Non-pigmented ciliary epithelial cell (primary cell): ENCODE results near the gene SPATA13.
"Not testable (repeated sequence)": the region's sequence is repeated elsewhere in the genome, so short reads cannot be mapped to it uniquely, and the experiment has no call there.

Source experiments
- DNase-seq: peaks from one replicate; pipeline ENCODE4 v3.0.0-alpha.2; 2010; ENCODE audit warnings: low read depth

Gene SPATA13

DNA sequence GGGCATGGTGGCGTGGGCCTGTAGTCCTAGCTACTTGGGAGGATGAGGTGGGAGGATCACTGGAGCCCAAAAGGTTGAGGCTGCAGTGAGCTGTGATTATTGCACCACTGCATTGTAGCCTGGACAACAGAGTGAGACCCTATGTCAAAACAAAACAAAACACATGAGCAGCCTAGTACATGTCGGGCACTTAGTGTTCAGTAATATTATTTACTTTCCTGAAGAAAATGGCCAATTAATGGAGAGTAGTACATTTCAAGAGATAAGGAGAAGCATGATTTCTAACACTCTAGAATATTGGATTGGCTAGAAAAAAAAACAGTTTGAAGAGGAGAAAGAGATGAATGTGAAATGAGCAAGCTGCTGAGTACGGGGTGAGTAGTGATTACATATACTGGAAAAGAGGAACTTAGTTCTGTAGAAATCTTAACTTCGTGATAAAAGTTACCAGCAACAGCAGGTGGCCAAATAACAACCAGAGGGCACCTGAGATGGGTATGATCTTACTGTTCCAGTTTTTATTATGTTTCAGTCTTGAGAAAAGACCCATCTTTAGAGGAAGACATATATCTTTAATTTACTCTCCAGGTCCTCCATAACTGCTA lies 36.2 kb downstream of the SPATA13 start:
- no peak for DNase-seq

GRCh38 chr13:24199016-24199415 lies 38.5 kb downstream of the SPATA13 start:
- no peak for DNase-seq

DNA sequence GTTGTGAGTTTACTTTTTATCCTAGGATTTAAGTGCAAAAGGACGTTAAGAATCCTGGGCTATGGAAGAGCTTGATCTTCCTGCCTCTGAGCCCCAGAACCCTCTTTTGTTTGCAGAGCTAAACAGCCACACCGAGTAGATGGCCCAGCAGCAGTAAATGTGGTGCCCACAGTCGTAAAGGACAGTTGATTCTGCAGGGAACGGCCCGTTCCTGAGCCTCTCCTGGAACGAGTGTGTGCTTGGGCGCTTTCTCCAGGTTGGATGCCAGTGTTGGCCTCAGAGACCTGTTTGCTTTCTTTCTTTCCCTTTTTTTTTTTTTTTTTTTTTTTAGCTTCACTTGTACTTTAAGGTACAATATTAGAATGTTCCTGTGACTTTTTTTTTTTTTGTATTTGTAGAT lies 41.7 kb downstream of the SPATA13 start:
- no peak for DNase-seq

DNA sequence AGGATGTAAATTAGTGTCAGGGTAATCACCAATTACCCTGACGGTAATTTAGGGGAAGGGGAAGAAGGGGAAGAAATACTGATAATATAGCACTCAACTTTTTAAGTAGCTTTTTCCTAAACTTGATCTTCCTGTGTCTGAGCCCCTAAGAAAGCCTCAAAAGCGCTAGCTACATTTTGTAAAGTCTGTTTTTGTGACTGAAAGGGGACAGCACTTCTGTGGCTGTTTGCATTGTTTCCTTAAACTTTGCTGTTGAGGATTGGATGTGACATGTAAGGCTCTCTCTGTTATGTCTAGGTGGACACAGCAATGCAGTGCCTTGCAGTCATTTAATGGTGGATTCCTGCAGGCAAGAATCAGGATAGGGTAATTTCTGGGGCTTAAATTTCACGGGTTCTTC lies 42.8 kb downstream of the SPATA13 start:
- DNase-seq = no peak

DNA sequence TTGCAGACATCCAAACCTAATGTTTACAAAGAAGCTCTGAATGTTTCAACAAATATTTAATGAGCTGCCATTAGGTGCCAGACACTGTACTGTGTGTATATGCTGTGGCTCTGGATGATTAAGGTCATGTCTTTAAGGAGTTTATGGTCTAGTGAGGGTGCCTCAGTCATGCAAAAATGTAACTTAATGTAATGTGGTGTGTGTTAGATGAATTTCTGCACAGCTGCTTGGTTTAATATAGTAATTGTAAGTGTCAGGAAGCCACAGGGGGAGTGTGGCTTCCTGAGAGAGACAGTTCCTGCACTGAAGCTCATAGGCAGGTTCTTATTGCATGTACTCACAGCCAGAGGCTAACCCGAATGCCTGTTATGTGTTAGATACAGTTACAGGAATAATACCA lies 43.3 kb downstream of the SPATA13 start:
- no peak for DNase-seq

DNA sequence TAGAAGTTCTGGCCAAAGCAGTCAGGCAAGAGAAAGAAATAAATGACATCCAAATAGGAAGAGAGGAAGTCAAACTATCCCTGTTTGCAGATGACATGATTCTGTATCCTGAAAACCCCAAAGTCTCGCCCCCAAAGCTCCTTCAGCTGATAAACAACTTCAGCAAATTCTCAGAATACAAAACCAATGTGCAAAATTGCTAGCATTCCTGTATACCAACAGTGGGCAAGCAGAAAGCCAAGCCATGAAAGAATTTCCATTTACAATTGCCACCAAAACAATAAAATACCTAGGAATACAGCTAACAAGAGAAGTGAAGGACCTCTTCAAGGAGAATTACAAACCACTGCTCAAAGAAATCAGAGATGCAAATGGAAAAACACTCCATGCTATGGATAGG lies 44.6 kb downstream of the SPATA13 start:
- not testable (repeated sequence) for DNase-seq

DNA sequence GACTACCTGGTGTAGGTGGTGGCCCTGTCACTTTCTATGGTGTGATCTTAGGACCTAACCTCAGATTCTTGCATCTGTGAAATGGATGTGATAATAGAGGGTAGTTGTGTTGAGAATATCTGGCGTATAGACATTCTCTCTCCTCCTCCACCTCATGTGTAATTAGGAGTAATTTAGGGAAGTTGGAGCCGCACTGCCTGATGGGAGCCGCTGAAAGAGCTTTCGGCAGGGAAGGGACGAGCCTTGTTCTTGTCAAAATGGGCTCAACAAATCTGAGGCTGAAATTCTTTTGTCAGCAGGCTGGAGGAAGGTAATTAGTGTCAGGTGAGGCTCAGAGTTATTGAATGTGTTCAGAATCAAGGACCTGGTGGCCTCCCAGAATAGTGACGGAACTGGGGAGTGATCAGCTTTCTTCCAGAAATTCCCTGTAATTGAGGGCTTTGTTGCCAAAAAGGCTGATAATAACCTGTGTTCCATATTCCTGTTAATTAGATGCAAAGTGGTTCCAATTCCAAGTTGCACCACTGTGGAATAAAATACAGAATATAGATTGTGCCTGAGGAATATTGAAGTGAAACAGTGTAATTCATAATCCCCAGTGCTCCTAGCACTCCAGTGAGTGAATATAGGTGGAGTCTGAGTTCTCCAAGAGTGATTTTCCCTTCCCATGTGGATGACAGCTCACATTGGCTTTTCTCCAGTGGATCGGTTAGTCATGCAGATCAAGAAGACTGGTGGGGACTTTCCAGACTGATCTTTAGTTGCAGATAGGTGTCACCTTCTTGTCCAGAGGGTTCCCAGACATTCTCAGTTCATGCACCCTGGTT lies 47.5 kb downstream of the SPATA13 start:
- DNase-seq = peak; percentile 60

DNA sequence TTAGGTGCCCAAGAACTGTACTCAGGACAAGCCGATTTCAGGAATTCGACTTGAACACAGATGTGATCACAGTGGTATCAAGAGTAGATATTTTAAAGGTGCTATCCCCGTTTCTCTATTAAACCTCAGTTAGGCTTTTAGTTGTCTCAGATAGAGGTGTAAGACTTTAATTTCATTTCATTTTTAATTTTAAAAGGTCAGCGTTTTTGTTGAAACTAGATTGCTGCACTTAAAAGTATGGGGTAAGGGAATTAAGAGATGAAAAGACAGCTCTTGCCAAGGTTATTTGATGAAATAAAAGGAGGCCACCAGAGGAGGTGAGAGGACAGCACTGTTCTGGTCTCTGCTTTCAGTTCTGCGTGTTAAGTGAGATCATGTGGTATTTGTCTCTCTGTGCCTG lies 48.6 kb downstream of the SPATA13 start:
- DNase-seq = no peak

DNA sequence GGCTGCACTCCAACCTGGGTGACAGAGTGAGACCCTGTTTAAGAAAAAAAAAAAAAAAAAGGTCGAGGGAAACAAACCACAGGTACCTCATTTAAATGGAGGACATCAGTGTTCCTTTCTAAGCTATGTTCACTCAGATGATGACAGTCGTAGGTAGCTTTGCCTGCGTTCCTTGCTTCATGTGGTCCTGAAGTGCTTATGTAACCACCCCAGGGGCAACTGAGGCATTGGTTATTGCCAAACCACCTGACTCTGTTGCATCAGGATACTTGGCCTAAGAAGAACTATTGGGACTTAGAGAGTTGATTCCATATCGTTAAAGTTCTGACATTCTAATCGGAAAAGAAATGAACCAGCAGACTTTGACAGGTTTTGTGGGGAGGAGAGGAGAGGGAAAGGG lies 51.7 kb downstream of the SPATA13 start:
- no peak for DNase-seq

- no peak for DNase-seq
Measured at GRCh38 chr13:24212674-24213073, 52.2 kb downstream of the SPATA13 start.

- DNase-seq = no peak
Measured at GRCh38 chr13:24213932-24214331, 53.4 kb downstream of the SPATA13 start.

- DNase-seq = no peak
Measured at GRCh38 chr13:24214528-24214927, 54.0 kb downstream of the SPATA13 start.

GRCh38 chr13:24215126-24215525 lies 54.6 kb downstream of the SPATA13 start:
- no peak for DNase-seq

GRCh38 chr13:24215732-24216131 lies 55.2 kb downstream of the SPATA13 start:
- DNase-seq = no peak

DNA sequence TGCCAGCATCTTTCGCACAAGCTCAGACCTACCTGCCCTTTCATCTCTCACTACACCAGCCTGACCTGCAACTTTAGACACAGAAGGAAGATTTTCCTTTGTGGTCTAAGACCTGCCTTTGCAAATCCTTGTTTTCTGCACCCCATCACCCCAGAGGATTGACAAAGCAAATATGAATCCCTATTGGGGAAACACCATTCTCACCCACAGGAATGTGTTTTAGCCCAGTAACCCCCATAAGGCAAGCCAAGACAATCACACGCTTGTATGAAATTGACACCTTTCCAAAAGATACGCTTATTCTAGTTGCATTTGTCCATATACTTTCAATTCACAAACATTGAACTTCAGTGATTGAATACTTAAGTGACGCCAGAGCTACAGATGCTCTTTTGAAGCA lies 55.7 kb downstream of the SPATA13 start:
- no peak for DNase-seq

DNA sequence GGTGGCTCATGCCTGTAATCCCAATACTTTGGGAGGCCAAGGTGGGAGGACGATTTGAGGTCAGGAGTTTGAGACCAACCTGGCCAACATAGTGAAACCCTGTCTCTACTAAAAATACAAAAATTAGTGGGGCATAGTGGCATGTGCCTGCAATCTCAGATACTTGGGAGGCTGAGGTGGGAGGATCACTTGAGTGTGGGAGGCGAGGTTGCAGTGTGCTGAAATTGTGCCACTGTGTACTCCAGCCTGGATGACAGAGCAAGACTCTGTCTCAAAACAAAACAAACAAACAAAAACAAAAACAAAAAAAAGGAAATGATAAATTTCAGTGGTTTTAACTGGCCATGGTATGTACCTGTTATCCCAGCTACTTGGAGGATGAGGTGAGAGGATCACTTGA lies 56.3 kb downstream of the SPATA13 start:
- not testable (repeated sequence) for DNase-seq

DNA sequence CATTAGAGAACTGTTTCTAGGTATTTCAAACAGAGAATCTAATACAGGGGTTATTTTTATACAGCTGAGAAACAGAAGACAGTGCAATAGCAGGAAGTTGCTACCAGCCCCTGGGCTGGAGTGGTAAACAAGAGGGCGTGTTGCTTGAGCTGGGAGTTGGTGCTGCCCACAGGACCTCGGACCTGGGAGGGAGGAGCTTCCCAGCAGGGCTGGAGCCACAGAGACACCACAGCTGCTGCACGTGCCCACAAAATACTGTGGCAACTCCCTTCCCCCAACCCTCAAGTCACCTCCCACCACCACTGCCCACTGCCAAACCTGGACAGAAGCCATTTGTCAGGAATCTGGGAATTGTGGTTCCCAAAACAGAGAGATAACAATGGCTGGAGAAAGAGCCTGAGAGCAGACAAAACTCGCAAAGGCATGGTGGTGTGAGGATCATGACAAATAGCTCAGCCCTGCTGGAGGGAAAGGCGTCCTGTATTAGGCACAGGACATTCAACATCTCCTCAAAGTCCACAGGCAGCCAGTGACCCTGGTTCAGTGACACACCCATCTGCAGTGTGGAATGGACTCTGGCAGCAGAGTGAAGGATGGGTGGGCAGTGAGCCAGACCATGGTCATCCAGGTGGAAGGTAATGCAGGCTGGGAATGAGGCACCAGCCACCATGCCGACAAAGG lies 57.2 kb downstream of the SPATA13 start:
- DNase-seq = no peak

DNA sequence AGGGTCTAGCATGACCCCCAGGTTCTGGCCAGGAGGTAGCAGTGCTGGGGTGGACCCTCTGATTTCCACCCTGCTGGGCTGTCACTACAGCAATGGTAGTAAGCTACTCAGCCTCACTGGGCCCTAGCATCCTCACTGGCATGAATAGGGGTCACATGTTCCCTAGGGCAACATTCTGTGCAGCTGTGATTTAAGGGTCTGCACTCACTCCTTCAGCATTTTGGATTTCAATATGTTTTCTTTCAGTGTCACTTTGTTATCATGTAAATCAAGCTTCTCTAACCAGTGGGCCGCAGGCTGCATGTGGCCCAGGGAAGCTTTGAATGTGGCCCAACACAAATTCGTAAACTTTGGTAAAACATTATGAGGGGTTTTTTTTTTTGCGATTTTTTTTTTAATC lies 57.8 kb downstream of the SPATA13 start:
- no peak for DNase-seq

GRCh38 chr13:24218977-24219376 lies 58.5 kb downstream of the SPATA13 start:
- no peak for DNase-seq

- DNase-seq = peak; percentile 53
Measured at GRCh38 chr13:24220086-24220703, 59.7 kb downstream of the SPATA13 start.

DNA sequence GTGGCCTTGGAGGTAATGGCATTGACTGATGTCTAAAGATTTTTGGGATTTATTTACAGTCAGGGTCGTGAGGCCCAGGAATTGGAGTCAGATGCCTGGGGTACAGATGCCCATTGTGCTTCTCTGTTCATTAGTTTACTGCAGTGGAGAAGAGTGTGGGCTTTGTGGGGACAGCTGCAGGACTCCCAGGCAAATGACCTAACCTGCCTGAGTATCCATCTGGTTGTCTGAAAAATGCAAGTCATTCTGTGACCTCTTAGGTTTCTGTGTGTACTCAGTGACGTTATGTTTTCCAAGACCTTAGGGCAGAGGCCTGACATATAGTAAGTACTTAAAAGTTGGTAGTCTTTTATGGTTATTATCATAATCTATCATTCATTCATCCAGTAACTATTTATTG lies 60.5 kb downstream of the SPATA13 start:
- no peak for DNase-seq

GRCh38 chr13:24222756-24223155 lies 62.2 kb downstream of the SPATA13 start:
- DNase-seq = no peak
